SK-N-SH treated with all-trans-retinoic acid at 6 μM for 48 hours (cell line): ENCODE measurements around the gene DGCR2.

ENCODE experiments used
- CREB5 ChIP-seq: fragments of 250-450 bp; sonication (Bioruptor Pico); IDR thresholded peaks from 2 replicates; pipeline ENCODE4 v1.5.1; 2020; ENCODE audit warnings: low read depth, mild to moderate bottlenecking, moderate library complexity
- CSDC2 ChIP-seq: fragments of 250-450 bp; sonication (Bioruptor Pico); IDR thresholded peaks from 2 replicates; pipeline ENCODE4 v1.5.0; 2020; ENCODE audit warnings: mild to moderate bottlenecking, moderate library complexity
- ESRRG ChIP-seq: fragments of 250-450 bp; sonication (Bioruptor Pico); IDR thresholded peaks from 2 replicates; pipeline ENCODE4 v1.6.1; 2021; ENCODE audit warnings: mild to moderate bottlenecking
- PPARA ChIP-seq: fragments of 250-450 bp; sonication (Bioruptor Pico); IDR thresholded peaks from 2 replicates; pipeline ENCODE4 v1.5.0; 2020; ENCODE audit warnings: mild to moderate bottlenecking, borderline replicate concordance
- RARB ChIP-seq: fragments of 250-450 bp; sonication (Bioruptor Pico); IDR thresholded peaks from 2 replicates; pipeline ENCODE4 v1.8.0; 2021; ENCODE audit warnings: mild to moderate bottlenecking, moderate library complexity
- SNAI2 ChIP-seq: fragments of 250-450 bp; sonication (Bioruptor Pico); IDR thresholded peaks from 2 replicates; pipeline ENCODE4 v1.5.0; 2020; ENCODE audit warnings: mild to moderate bottlenecking, moderate library complexity
- TCF4 ChIP-seq: fragments of 250-450 bp; sonication (Bioruptor Pico); IDR thresholded peaks from 2 replicates; pipeline ENCODE4 v1.8.0; 2021; ENCODE audit warnings: mild to moderate bottlenecking, moderate library complexity, borderline replicate concordance
- ZC3H10 ChIP-seq: fragments of 250-450 bp; sonication (Bioruptor Pico); IDR thresholded peaks from 2 replicates; pipeline ENCODE4 v1.5.1; 2021; ENCODE audit warnings: mild to moderate bottlenecking, moderate library complexity

GRCh38 chr22:19128946-19129727 is 6.9 kb upstream of the DGCR2 start:
- TF ChIP-seq CREB5 (no peak), PPARA (CRISPR knock-in tag) (no peak), TCF4 (no peak), SNAI2 (no peak), ZC3H10 (no peak), CSDC2 (CRISPR knock-in tag) (no peak), RARB (no peak), ESRRG (CRISPR knock-in tag) (no peak)
